ENCODE data around the gene BNIP1.
"Not testable (repeated sequence)": the region's sequence is repeated elsewhere in the genome, so short reads cannot be mapped to it uniquely, and the experiment has no call there.

Gene BNIP1, protein sequence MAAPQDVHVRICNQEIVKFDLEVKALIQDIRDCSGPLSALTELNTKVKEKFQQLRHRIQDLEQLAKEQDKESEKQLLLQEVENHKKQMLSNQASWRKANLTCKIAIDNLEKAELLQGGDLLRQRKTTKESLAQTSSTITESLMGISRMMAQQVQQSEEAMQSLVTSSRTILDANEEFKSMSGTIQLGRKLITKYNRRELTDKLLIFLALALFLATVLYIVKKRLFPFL

DNA sequence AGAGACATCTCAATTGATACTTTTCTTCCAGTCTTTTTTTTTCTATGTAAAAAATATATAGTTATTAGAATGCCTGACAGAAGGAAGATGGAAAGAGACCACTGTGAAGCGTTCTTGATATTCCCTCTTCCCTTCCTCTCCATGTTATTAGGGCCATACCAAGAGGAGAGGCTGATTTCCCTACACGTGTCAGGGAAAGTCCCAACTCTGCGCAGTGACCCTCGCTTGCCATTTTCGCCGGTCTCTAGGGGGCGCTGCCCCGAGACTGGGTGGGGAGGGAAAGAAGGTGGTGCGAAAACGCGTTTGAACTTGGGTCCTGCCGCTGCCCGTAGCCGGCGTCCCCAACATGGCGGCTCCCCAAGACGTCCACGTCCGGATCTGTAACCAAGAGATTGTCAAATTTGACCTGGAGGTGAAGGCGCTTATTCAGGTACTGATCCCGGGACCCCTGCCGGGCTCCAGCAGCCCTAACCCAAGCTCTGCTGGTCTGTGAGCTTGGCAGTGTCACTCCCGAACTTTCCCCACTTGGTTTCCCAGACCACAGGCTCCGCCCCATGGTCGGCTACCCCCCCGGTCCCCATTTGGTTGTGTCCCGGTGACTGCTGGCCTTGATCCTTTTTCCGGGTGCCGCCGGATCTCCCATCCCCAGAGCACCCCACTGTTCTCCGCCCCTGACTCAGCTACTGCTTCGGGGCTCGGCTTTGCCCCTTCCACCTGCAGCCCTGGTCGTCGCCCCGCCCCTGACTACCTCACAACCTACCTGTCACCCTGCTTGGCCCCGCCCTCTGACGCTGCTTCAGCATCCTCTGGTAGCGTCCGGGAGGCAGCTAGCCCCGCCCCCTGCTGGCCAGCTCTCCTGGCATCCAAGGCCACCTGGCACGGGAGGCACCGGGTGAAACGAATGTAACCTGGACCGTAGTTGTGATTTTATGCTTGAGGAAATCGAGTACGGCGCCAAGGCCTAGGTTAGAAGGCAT lies at the start of gene BNIP1:
TSS of gene BNIP1 (plus strand) at position 332 of the 977 bp plus-strand sequence. CDS start at position 347, 15 bp downstream.
- peak; percentile 96 for DNase-seq

DNA sequence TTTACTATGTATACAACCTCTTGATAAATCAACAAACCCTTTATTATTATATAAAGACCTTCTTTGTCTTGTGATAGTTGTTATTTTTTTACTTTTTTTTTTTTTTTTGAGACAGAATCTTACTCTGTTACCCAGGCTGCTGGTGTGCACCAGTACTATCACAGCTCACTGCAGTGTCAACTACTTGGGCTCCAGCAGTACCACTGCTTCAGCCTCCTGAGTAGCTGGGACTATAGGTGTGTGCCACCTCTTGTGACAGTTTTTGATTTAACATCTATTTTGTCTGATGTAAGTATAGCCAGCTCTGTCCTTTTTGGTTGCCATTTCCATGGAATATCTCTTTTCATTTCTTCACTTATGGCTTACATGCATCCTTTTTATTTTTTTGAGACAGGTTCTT lies 45.5 kb upstream of the BNIP1 start:
- DNase-seq = no peak

DNA sequence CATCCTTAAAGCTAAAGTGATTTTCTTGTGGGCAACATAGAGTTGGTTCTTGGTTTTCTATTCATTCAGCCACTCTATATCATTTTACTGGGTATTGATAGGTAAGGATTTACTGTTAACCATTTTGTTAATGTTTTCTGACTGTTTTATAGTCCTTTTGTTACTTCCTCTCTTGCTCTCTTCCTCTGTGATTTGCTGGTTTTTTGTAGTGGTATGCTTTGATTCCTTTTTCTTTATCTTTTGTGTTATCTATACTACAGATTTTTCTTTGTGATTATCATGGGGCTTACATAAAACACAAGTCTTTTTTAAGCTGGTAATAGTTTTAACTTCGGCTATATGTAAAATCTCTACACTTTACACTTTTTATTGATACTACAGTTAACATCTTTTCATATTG lies 44.9 kb upstream of the BNIP1 start:
- DNase-seq = no peak

DNA sequence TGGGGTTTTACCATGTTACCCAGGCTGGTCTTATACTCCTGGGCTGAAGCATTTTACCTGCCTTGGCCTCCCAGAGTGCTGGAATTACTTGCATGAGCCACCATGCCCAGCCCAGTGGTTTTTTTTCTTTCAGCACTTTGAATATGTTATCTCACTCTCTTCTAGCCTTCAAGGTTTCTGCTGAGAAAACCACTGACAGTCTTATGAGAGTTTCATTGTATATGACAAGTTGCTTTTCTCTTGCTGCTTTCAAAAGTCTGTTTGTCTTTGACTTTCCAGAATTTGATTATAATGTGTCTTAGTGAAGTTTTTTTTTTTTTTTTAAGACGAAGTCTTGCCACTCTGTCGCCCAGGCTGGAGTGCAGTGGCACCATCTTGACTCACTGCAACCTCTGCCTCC lies 43.1 kb upstream of the BNIP1 start:
- no peak for DNase-seq

DNA sequence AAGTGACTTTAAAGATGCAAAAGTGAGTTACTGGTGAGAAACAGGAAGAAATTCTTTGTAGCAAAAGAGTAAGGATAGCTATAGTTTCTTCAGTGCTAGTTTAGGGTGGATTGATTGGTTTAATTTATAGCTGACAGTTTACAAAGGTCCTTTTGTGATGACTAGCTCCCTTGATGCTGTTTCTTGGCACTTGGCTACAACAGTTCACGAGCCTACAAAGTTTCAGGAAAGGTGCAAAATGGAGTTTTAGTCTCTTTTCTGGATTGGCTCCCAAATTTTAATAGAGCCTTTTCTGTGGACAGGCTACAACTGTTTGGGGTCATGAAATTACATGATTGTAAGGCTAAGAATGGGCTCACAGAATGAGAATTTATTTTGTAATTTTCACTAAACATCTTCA lies 40.9 kb upstream of the BNIP1 start:
- DNase-seq = no peak

DNA sequence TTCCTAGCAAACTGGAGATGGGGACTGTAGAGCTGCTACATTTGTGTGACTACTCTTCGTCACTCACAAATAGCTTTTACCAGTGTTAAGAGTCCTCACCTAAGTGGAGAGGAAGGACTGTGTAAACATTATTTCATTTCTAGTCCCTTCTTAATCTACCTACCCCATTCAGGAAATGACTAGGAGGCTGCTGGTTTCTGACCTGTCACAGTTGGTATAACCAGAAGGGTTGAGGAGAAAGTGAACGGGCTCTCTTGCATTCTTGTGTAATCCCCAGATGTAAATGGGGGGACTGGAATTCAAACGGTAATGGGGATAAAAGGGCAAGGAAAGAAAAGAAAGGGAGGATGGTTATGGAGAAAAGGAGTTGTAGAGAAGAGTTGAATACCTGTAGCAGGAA lies 35.4 kb upstream of the BNIP1 start:
- no peak for DNase-seq

DNA sequence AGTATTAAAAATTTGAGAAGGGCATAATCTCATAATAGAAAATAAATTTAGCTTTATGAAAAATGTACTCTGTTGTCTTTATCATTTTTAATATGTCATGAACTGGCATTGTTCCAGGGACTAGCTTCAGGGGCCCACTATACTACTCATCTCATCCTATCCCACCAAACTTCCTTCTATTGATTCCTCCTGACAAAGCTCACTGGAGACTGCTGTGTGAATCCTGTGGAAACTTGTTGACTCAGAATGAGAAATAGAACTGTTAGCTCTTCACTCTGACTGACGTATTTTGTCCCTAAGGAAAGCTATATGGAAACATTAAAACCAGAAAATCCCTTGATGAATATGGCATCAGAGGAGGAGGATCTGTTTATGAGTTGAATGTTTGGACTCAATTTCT lies 29.8 kb upstream of the BNIP1 start:
- no peak for DNase-seq

DNA sequence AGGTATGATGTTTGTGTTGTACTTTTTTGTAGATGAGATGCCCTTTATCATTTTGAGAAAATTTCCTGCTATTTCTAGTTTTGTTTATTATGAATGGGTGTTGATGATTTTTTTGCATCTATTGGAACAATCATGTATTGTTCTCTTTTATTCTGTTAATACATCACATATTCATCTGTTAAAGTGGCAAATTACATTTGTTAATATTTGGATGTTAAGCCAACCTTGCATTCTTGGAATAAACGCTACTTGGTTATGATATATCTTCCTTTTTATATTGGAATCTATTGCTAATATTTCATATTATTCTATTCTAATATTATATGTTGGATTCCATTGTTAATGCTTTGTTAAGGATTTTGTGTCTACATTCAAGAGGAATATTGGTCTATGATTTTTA lies 24.6 kb upstream of the BNIP1 start:
- DNase-seq = no peak

DNA sequence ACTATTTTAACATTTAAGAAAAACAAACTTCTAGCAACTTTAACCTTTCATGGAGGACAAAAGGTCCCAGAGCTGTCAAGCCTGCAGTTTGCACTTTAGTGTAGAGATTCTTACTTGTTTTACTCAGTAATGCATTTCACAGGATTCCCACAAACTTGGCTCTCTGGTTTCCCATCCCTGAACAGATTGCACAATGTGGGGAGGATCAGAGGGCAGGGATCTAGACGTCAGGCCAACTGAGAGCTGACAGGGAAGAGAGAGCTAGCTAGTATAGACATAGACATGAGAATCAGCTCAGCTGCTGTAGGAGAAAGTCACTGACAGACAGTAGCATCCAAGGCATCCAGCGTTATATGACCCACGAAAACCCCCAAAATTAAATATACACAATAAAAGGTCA lies 20.9 kb upstream of the BNIP1 start:
- no peak for DNase-seq

DNA sequence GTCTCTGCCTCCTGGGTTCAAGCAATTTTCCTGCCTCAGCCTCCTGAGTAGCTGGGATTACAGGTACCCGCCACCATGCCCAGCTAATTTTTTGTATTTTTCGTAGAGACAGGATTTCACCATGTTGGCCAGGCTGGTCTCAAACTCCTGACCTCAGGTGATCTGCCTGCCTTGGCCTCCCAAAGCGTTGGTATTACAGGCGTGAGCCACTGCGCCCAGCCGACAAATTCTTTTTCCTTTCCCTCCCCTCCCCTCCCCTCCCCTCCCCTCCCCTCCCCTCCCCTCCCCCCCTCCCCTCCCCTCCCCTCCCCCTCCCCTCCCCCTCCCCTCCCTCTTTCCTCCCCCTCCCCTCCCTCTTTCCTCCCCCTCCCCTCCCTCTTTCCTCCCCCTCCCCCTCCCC lies 12.2 kb upstream of the BNIP1 start:
- DNase-seq = not testable (repeated sequence)

DNA sequence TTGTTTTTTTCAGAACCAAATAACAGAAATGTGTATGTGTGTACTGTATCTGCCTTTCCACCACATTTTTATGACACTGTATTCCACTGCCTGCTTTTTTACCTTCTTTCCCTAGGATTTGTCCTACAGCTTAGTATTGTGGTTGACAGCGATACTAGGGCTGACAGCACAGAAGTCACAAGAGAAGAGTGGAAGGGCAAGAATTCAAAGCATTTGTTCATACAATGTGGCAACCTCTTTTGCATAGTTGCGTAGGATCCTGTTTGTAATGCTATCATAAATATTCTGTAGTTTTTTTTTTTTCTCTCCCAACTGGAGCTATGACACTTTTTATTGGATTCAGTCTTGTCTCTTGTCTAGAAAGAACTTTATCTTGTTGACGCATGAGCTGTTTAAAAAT lies 5.6 kb upstream of the BNIP1 start:
- no peak for DNase-seq

DNA sequence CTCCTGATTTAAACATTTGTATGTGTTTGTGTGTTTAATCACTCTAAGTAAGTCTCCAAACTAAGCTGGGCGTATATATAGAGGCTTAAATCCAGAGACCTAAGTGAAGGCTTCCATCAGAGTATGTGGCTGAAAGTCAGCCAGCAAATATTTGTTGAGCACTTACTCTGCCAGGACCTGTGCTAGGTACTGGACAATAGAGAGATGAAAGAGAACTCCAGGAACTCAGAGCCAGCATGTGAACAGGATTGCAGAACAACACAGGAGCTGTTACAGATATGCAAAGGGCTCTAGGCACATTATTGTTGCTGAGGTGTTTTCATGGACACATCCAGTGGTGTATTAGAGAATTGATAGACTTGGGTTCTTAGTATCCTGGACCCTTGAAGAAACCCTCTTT lies 4.7 kb upstream of the BNIP1 start:
- no peak for DNase-seq

DNA sequence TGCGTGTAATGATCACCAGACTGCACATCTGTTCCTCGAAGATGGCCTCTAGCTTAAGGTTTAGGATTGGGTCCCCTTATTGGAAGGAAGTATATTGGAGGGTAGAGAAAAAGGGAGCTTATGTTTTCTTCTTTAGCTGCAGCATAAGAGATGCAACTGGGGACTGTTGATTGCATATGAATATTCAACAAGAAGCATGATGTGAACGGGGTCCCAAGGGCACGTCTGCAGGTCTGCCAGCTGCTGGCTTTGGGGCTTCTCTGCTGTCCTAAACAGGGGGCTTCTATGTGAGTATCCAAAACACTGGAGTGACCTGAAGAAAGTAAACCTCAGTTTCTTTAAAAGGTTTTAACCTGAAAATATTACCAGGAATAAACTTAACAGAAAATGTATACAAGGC lies 3.6 kb upstream of the BNIP1 start:
- no peak for DNase-seq

DNA sequence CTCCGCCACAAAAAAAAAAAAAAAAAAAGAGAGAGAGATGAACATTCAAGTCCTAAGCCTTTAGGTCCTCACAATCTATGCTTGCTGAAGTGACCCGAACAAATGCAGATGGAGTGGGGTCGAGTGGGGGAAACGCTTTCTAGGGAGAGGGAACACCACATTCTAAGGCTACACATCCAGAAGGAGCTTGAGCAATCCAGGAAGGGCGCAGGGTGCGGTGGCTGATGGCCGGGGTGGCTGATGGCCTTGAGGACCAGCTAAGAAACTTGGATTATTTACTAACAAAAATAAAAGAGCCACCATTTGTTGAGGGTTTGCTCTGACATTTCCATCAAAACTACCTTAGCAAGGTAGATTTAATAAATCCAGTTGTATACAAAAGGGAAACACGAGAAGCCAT lies 764 bp upstream of the BNIP1 start:
- DNase-seq = no peak

DNA sequence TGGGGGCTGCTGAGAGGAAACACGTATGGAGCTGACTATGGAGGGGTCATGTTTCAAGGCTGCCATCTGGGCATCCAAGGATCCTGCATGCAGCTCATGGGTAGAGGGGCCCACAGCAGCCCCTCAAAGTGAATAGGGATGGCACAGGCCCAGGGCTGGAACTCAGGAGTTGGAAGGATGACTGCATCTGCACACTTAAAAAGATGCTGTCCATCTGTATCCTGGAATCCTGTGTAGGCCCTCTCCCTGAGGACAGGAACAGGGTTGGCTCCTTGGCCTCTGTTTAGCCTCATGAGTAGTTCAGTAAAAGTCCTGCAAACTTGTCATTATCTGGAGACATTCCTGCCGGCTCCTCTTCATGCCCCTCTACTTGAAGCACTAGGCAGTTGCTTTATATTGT lies 4.0 kb downstream of the BNIP1 start:
- no peak for DNase-seq

DNA sequence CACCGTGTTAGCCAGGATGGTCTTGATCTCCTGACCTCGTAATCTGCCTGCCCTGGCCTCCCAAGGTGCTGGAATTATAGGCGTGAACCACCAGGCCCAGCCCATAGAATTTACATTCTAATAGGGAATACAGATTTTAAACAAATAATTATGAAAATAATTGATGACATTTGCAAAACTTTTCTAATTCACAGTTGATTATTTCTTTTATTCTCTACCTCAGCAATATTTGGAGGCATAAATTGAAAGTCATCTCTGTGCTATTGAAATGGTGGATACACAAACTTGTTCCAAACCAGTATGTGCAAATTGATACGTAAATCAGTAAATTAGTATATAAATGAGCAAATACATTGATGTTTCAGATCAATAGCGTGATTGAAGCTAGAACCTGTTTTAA lies 8.2 kb downstream of the BNIP1 start:
- DNase-seq = no peak

DNA sequence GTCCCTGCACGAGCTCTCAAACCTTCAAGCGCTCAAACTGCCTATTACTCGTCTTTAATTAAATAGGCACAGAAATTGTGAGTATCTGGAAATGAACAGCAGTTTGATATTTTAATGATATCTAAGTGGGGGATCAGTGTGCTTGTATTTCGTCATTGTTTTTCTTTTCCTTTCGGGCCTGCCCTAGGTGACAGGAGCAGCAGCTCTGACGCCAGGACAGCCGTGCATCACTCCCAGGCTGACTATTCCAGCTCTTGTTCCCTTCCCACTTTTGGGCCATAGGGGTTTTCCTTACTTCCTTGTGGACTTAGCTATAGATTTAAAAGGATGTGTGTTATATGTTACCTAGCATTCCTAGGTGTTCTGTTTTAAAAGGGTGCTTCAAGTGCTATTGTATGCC lies 9.5 kb downstream of the BNIP1 start:
- DNase-seq = no peak

DNA sequence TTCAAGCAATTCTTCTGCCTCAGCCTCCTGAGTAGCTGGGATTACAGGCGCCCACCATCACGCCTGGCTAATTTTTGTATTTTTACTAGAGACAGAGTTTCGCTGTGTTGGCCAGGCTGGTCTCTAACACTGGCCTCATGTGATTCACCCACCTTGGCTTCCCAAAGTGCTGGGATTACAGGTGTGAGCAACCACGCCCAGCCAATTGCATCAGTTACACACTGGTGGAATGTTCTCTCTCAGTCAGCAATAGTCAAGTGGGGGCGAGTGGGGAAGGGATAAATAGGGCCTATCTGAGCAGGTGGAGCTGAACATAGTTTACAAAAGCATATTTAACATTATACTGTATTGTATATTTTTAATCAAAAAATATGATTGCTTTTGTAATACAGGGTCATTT lies 10.3 kb downstream of the BNIP1 start:
- not testable (repeated sequence) for DNase-seq

DNA sequence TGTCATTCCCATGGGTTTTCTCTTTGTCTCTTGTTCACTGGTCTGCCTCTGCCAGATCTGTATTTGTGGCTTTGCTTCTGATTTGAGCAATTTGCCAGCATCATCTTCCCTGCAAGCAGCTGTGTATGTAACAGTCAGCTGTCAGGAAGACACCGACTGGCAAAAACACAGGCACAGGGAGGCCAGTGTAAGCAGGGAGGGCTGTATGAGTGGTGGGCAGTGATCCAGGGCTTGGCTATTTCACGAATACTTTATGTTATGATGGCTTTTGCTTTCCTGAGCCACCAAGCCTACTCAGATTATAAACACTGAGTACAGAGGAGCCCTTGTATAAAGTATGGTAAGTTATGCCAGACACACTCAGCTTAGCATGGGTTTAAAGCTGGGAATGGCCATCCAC lies 11.6 kb downstream of the BNIP1 start:
- DNase-seq = no peak

DNA sequence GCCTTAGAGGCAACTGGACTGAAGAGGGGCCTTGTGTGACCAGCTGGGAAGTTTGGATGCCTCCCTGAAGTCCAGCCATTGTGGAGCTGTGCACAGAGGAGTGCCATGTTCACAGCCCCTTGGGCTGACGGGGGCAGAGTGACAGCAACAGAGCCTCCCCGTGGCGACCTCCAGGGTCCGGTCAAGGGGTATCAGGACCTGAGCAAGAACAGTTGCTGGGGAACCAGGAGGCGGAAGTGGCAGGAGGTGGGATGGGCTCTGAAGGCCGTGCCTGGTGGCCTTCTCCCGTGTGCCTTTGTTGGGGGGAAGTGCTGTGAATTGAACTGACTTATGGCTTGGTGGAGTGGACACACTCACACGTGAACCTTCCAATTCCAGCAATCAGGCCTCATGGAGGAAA lies 14.0 kb downstream of the BNIP1 start:
- no peak for DNase-seq

DNA sequence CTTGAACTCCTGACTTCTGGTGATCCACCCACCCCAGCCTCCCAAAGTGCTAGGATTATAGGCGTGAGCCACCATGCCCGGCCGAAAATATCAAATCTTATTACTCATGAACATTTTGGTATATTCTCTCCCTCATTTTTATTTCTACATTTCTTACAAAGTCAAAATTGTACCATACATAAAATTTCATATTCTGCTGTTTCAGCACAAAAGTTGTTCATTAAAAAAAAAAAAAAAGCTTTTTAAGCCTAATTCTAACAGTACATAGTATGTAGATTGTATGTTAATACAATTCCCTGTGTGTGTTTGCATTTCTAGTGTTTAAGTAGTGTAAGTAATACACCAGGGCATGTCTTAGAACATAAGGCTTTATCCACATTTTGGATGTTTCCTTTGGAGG lies 14.9 kb downstream of the BNIP1 start:
- no peak for DNase-seq

DNA sequence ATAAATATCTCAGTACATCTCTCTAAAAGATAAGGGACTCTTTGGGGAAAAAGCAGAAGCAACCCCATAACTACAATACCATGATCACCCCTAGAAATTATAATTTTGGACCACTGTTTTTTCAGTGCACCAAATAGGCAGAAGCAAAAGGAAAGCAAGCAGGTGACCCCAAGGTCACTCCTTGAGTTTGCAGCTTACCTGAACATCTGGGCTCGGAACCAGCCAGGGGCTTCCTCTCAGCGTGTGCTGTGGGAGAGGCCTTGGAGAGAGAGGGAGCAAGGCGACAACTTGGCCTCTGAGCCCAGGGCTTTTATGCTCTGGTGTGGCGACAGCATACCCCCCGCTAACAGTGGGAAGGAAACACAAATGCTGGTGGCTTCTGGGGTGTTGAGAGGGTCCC lies 16.8 kb downstream of the BNIP1 start:
- no peak for DNase-seq

DNA sequence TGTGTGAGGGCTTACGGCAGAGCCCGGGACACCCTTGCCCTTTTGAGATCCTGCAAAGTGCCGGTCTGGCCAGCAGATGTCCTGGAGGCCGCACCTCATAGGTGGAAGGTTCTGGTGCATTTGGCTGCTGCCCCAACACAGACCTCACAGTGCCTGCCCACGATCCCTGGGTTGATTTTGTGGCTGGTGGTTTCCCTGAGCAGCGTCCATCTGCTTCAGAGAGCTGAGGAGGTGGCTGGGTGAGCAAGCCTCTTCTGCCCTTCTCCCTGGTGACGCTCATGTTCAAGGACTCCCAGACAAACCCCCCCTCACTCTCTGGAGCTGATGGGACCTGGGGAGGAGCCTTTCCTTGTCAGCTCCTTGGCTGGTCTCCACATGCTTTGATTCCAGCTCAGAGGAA lies 18.9 kb downstream of the BNIP1 start:
- DNase-seq = no peak

DNA sequence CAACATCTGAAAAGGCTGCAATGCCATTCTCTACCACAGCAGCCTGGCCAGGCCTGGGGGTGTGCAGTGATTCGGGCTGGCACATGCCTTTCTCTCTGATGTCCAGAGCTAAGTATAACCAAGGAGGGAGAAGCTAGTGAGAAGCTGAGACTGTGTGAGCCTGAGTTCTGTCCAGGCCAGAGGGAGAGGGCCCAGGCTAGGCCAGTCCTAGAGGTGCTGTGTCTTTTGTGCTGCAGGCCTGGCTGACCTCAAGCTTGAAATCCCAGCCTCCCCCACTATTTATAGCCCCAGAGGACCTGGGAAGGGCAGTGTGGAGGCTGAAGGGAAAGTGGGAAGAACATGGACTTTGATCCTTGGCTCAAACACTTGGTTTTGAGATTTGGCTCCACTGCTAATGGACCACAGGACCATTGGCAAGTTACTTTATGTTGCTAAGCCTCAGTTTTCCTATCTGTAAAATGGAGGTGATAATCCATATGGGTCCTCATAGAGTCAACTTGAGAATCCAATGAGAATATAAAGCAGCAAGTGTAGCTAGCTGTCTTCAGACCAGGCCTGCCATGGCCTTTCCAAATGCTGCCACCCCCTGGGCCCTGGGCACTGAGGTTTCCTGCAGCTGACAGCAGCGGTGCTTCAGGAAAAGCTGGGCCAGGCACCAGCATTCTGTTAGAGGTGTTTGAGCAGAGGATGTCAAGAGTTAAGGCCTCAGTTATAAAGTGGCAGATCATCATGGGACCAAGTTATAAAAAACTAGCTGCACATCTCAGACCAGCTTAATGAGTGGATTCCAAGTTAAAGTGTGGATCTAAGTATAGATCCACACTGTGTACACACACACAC lies 21.1 kb downstream of the BNIP1 start:
- no peak for DNase-seq
